ENCODE results near the gene KCTD5.
"Not testable (repeated sequence)": the region's sequence is repeated elsewhere in the genome, so short reads cannot be mapped to it uniquely, and the experiment has no call there.

KCTD5 gene

DNA sequence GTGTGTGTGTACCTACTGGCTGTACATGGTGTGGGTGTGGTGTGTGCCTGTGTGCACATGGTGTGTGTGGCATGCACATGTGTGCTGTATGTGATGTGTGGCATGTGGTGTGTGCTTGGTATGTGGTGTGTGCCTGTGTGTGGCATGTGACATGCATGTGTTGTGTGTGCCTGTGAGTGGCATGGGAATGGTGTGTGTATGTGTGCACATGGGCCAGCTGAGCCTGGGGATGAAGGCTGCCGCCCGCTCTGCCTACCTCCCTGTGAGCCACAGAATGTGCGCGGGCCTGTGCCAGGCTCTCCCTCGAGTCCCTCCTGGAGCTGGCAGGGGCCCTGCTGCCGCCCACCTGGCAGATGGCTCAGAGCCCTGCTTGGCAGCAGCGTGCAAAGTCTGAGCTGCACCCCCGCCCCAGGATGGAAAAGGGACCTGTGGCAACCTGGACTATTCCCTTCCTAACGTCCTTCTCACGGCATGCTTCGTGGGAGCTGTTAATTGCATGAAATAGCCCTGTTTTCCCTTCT lies 28.4 kb downstream of the KCTD5 start:
- no peak for DNase-seq

DNA sequence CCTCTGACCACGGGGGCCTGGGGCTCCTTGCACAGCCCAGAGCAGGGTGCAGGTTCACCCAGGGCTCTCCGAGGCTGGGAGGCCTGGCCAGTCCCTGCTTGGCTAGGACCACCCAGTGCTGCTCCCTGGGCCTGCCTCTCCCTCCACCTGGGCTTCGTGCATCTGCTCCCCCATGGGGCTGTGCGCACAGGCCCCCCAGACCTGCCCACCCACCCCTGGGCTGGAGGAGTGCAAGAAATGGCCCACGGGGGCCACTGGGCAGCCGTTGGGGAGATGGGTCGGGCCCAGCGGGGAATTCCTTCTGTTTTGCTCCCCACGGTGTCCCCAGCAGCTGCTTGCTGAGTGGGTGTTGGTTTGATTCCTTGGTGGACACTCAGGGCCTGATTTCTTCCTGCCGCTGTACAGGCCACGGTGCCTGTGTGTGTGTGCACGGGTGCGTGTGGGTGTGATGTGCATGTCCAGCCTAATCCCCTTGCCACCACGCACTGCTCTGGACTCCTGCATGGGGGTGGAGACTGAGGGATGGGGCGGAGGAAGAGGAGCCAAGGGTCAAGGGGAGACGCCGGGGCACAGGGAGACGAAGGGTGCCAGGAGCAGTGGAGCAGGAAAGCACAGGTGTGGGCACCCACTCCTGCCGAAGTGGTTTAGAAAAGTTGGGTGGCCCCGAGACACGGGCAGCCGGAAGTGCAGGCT lies 29.2 kb downstream of the KCTD5 start:
- DNase-seq = no peak

GRCh38 chr16:2712063-2712441 lies 29.7 kb downstream of the KCTD5 start:
- DNase-seq = no peak

DNA sequence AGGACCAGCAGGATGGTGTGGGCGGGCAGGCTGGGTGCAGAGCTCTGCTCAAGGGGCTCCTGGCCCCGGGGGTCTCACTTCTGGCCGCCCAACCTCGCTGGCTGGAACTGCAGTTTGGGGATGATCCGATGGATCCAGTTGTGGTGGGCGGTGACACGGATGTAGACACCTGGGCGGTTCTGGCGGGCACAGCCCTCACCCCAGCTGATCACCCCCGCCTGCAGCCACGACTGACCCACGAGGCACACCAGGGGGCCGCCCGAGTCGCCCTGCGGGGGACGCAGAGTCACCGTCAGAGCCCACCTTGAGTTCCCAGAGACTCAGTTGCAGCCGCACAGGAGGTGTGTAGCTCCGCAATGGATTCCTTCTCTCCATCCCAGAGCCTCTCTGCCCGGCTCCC lies 30.2 kb downstream of the KCTD5 start:
- DNase-seq = no peak

GRCh38 chr16:2713523-2713922 lies 31.2 kb downstream of the KCTD5 start:
- no peak for DNase-seq

DNA sequence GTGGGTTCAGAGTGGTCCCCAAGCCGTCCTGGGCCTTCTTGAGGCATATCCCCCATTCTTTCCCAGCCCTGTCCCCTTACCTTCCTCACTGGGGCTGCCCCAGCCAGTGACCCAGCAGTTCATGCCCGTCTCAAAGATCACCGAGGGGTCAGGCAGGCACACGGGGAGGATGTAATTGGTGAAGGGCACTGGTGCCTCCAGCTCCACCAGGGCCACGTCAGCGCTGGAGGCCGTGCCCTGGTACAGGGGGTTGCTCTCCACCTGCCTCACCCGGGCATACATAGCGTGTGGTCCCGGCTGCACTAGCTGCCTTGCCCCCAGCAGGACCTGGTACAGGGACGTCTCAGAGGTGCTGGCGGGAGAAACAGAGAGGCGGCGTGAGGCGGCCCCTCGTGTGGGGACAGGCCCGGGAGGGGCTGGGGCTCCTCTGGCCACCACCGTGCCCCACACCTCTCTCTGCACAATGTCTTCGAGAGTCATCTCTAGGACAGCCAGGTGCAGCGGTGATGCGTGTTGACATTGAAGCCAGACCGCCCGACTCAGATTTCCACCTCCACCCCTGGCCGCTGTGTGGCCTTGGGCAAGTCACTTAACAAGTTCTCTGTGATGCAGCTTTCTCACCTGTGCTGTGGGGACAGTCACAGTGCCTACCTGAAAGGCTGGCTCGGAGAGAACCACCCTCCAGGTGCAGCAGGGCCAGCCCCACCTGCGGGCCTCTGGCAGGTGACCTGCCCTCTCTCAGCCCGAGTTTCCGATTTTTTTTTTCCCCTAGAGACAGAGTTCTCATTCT lies 31.9 kb downstream of the KCTD5 start:
- no peak for DNase-seq

DNA sequence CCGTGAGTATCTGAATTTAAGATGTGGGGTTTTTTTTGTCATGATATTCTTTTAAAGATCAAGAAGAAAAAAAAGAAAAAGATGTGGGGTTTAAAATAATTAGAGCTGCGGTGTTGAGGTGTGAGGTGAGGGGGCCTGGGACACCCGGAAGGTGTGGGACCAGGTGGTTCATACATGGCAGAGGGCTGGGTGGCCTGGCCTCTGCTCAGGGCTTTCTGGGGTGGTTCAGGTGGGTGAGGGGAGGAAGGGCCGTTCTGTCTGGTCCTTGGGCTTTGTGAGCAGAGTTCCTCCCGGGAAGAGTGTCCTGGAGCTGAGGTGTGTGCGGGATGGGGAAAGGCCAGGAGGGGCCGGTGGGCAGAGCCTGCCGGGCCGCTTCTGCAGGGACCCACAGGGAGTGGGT lies 32.7 kb downstream of the KCTD5 start:
- no peak for DNase-seq

DNA sequence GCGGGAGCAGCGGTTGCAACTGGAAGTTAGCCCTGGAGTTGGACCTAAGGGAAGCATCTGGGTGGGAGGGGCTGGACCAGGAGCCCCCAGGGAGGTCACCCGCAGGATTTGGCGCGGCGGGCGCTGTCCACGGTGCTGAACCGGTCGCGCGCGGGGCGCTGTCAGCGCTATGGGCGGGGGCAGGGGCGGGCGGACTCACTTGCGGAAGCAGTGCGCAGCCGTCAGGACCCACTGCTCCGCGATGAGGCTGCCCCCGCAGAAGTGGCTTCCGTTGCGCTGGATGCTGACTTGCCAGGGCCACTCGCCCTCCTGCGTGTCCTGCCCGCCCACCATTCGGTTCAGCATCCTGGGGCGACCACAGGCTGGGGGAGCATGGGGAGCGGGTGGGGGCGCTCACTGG lies 33.2 kb downstream of the KCTD5 start:
- DNase-seq = no peak

DNA sequence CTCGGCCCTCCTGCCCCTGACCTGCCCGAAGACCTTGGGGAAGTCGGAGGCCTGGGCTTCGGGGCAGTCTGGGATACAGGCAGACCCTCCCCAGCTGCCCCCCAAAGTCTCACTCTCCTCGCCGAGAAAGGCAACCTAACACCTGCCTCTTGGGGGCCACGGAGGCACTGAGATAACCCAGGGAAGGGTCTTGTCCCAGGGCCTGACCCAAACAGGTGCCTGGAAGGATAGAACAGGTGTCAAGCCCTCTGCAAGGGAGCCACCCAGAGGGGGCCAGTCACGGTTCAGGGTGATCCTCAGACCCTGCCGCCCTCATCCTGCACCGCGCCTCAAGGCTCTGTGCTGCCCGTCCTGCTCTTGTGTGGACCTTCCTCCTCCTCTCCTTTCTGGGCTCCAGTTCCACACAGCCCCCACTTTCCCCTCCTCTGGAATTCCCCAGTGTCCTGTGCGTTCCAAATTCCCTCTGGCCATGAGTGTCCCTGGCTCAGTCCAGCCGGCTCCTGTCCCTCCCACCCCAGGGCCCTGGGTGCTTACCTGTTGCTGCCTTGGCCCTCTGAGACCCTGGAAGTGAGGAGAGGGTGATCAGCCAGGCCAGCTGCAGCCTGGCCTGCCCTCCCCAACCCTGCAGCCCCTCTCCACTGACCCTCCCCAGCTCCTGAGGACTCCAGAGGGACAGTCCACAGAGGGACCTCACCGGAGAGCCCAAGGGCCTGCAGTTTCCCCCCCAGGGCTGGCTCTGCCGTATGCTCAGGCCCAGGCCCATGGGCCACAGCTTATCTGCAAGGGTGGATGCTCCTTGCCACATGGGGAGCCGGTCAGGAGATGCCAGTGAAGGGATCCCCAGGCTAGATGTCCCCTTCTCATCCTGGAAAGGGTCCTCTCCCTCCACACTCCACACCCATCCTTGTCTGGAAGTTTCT lies 33.9 kb downstream of the KCTD5 start:
- no peak for DNase-seq

GRCh38 chr16:2716948-2717347 lies 34.6 kb downstream of the KCTD5 start:
- no peak for DNase-seq

GRCh38 chr16:2717383-2718263 lies 35.3 kb downstream of the KCTD5 start:
- no peak for DNase-seq

DNA sequence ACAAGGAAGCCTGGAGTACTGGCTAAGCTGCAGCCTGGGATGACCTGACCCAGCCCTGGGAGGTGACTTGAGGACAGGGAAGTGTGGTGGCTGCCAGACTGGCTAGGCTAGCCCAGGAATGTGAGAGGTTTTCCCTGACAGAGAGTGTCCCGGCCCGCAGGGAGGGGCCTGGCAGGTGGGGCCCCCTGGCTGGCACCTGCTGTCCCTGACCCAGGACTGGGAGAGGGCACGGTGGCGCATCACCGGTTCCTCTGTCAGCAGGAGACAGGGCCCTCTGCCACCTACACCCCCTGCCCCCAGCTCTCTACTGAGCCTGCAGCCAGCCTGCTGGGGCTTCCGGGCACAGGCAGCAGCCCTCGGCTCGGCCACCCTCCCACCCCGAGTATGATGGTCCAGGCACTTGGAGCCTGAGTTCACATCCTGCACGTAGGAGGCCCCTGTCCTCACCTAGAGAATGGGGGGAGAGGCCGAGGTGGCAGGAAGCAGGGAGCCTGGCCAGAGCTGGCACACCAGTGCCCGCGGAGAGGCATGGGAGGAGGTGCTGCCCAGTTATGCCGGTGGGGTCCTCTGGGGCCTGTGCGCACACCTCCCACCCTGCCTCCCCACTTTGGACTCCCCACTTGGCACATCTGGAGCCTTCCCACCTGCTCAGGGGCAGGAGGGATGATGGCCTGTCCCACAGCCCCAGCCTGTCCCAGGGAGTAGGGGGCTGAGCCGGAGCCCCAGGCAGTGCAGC lies 37.2 kb downstream of the KCTD5 start:
- DNase-seq = no peak

- DNase-seq = no peak
Measured at GRCh38 chr16:2720064-2720457, 37.7 kb downstream of the KCTD5 start, which contains the start of gene PRSS27. TSS of gene PRSS27 (minus strand) at chr16:2720224. CDS start at chr16:2720160, 64 bp downstream.

DNA sequence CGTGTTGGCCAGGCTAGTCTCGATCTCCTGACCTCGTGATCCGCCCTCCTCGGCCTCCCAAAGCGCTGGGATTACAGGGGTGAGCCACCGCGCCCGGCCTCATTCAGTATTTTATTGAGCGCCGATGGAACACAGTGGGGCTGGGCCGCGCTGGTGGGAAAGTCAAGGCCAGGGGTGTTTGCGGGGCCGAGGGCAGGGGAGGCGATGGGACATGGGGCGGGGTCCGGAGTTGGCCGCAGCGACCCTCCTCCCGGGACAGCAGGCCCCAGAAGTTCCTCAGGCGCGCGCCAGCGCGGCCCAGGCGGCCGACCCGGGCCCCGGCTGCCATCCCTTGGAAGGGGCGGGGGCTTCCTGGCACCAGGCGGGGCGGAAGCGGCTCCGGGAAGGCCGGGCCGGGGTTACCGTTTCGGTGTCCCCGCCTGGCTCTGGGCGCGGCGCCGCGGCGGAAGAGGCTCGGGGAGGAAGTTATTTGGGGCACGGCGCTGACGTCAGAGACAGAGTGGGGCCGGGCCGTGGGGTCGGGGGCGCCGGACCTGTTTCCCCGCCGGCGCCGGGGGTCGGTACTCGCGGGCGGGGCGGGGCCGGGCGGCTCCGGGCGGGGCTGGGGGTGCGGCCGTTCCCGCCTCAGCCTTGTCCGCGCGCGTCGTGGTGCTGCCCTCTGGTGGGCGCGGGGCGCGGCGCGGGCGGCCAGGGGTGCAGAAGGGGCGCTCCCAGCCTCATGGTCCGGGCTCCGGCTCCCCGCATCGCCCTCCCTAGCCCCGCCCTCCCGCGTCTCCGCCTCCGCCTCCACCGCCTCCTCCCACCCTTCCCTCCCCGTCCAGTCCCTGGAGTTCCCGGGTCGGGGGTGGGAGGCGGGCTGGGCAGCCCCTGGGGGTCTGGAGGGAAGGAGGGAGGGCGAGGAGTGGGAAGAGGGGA lies 38.7 kb downstream of the KCTD5 start:
- peak; percentile 13 for DNase-seq

GRCh38 chr16:2721634-2722173 lies 39.4 kb downstream of the KCTD5 start:
- not testable (repeated sequence) for DNase-seq

GRCh38 chr16:2724088-2724676 lies 41.9 kb downstream of the KCTD5 start:
- no peak for DNase-seq

GRCh38 chr16:2724816-2725348 lies 42.6 kb downstream of the KCTD5 start:
- DNase-seq = no peak

- DNase-seq = no peak
Measured at GRCh38 chr16:2726923-2727322, 44.6 kb downstream of the KCTD5 start.

GRCh38 chr16:2728034-2728433 lies 45.7 kb downstream of the KCTD5 start:
- no peak for DNase-seq
